Stomach smooth muscle (tissue), 2 donors: ENCODE results near the gene PODXL2.
"Not testable (repeated sequence)": the region's sequence is repeated elsewhere in the genome, so short reads cannot be mapped to it uniquely, and the experiment has no call there.

Experiments
- H3K27ac ChIP-seq: one replicate; pipeline ENCODE4 v1.7.0; 2013; ENCODE audit warnings: mild to moderate bottlenecking, low read length, inconsistent platforms
- H3K27me3 ChIP-seq, 2 donors: one replicate each; pipeline ENCODE4 v1.7.0; 2013; ENCODE audit warnings: low read length in 2 of 2; ENCODE audit not compliant: insufficient read depth in 2 of 2, control insufficient read depth in 1 of 2
- H3K36me3 ChIP-seq, 2 donors: one replicate each; pipeline ENCODE4 v1.7.0; 2013; ENCODE audit warnings: low read length in 2 of 2; ENCODE audit not compliant: control insufficient read depth in 2 of 2, insufficient read depth in 2 of 2
- H3K4me1 ChIP-seq: one replicate; pipeline ENCODE4 v1.7.0; 2013; ENCODE audit warnings: low read length; ENCODE audit not compliant: control insufficient read depth, insufficient read depth
- H3K4me3 ChIP-seq, 2 donors: one replicate each; pipeline ENCODE4 v1.7.0; 2013; ENCODE audit warnings: low read length in 2 of 2
- H3K9ac ChIP-seq, 2 donors: one replicate each; pipeline ENCODE4 v1.7.0; 2013; ENCODE audit warnings: low read length in 2 of 2, mild to moderate bottlenecking in 1 of 2
- H3K9me3 ChIP-seq, 2 donors: one replicate each; pipeline ENCODE4 v1.7.0; 2013; ENCODE audit warnings: low read length in 2 of 2; ENCODE audit not compliant: control insufficient read depth in 2 of 2
- donor health status: healthy.
- donor health status: Pancreatic carcinoma.

Gene PODXL2

GRCh38 chr3:127702151-127702578 lies 73.2 kb downstream of the PODXL2 start:
- Histone ChIP-seq H3K36me3 (peaks cover 0 to 4% of the 10 kb centered on the region in 2 donors), H3K4me3 (no peak overlapping the region), H3K27ac (no peak overlapping the region), H3K27me3 (no peaks in the 10 kb centered on the region), H3K9ac (peak overlapping the region in 1 of 2 donors; percentile 29), H3K9me3 (no peaks in the 10 kb centered on the region), H3K4me1 (peaks cover 64% of the 10 kb centered on the region)

- not testable (repeated sequence) for H3K27ac ChIP-seq, H3K9me3 ChIP-seq, H3K36me3 ChIP-seq, H3K27me3 ChIP-seq, H3K9ac ChIP-seq, H3K4me3 ChIP-seq
- H3K4me1 ChIP-seq: peaks cover 61% of the 10 kb centered on the region
Observed at GRCh38 chr3:127704840-127705239, 75.9 kb downstream of the PODXL2 start.

GRCh38 chr3:127706312-127706711 lies 77.3 kb downstream of the PODXL2 start:
- H3K27ac ChIP-seq: peak overlapping the region; percentile 75
- H3K36me3 ChIP-seq: peaks cover 0 to 4% of the 10 kb centered on the region in 2 donors
- no peak overlapping the region for H3K4me3 ChIP-seq
- no peak overlapping the region for H3K9ac ChIP-seq
- no peaks in the 10 kb centered on the region for H3K27me3 ChIP-seq
- peaks cover 64% of the 10 kb centered on the region for H3K4me1 ChIP-seq
- no peaks in the 10 kb centered on the region for H3K9me3 ChIP-seq

- H3K27ac ChIP-seq: peak overlapping the region; percentile 75
- peaks cover 0 to 4% of the 10 kb centered on the region in 2 donors for H3K36me3 ChIP-seq
- peaks cover 59% of the 10 kb centered on the region for H3K4me1 ChIP-seq
- no peak overlapping the region for H3K4me3 ChIP-seq
- H3K9ac ChIP-seq: no peak overlapping the region
- H3K27me3 ChIP-seq: no peaks in the 10 kb centered on the region
- H3K9me3 ChIP-seq: no peaks in the 10 kb centered on the region
Observed at GRCh38 chr3:127706785-127707351, 77.9 kb downstream of the PODXL2 start.

- peak overlapping the region; percentile 29 to 39 for H3K9ac ChIP-seq
- peak overlapping the region in 1 of 2 donors; percentile 44 for H3K4me3 ChIP-seq
- peak overlapping the region; percentile 75 for H3K27ac ChIP-seq
- no peaks in the 10 kb centered on the region for H3K27me3 ChIP-seq
- peaks cover 0 to 4% of the 10 kb centered on the region in 2 donors for H3K36me3 ChIP-seq
- H3K9me3 ChIP-seq: no peaks in the 10 kb centered on the region
- H3K4me1 ChIP-seq: peaks cover 60% of the 10 kb centered on the region
Observed at GRCh38 chr3:127707851-127708411, 78.9 kb downstream of the PODXL2 start.

GRCh38 chr3:127708837-127709236 lies 79.9 kb downstream of the PODXL2 start:
- Histone ChIP-seq H3K9ac (no peak overlapping the region), H3K4me3 (no peak overlapping the region), H3K36me3 (peaks cover 0 to 4% of the 10 kb centered on the region in 2 donors), H3K27ac (peak overlapping the region; percentile 75), H3K9me3 (no peaks in the 10 kb centered on the region), H3K27me3 (no peaks in the 10 kb centered on the region), H3K4me1 (peaks cover 61% of the 10 kb centered on the region)

GRCh38 chr3:127709320-127710060 lies 80.5 kb downstream of the PODXL2 start:
- no peaks in the 10 kb centered on the region for H3K9me3 ChIP-seq
- H3K9ac ChIP-seq: peak overlapping the region in 1 of 2 donors; percentile 36
- H3K27ac ChIP-seq: peak overlapping the region; percentile 75
- H3K4me3 ChIP-seq: no peak overlapping the region
- H3K27me3 ChIP-seq: no peaks in the 10 kb centered on the region
- H3K36me3 ChIP-seq: peaks cover 0 to 4% of the 10 kb centered on the region in 2 donors
- peaks cover 61% of the 10 kb centered on the region for H3K4me1 ChIP-seq

- H3K27me3 ChIP-seq: no peaks in the 10 kb centered on the region
- H3K27ac ChIP-seq: peak overlapping the region; percentile 75
- H3K9me3 ChIP-seq: no peaks in the 10 kb centered on the region
- no peak overlapping the region for H3K9ac ChIP-seq
- H3K4me3 ChIP-seq: peak overlapping the region in 1 of 2 donors; percentile 44
- H3K36me3 ChIP-seq: peaks cover 2 to 4% of the 10 kb centered on the region in 2 donors
- H3K4me1 ChIP-seq: peaks cover 64% of the 10 kb centered on the region
Observed at GRCh38 chr3:127710155-127710941, 81.4 kb downstream of the PODXL2 start.

- no peaks in the 10 kb centered on the region for H3K27me3 ChIP-seq
- peak overlapping the region in 1 of 2 donors; percentile 44 for H3K4me3 ChIP-seq
- no peak overlapping the region for H3K9ac ChIP-seq
- H3K27ac ChIP-seq: peak overlapping the region; percentile 75
- no peaks in the 10 kb centered on the region for H3K9me3 ChIP-seq
- peaks cover 0 to 2% of the 10 kb centered on the region in 2 donors for H3K36me3 ChIP-seq
- peaks cover 61% of the 10 kb centered on the region for H3K4me1 ChIP-seq
Observed at GRCh38 chr3:127711021-127711695, 82.2 kb downstream of the PODXL2 start.

GRCh38 chr3:127711896-127712295 lies 82.9 kb downstream of the PODXL2 start:
- Histone ChIP-seq H3K9me3 (no peaks in the 10 kb centered on the region), H3K4me1 (peaks cover 58% of the 10 kb centered on the region), H3K4me3 (no peak overlapping the region), H3K27ac (no peak overlapping the region), H3K9ac (no peak overlapping the region), H3K27me3 (no peaks in the 10 kb centered on the region), H3K36me3 (peaks cover 0 to 4% of the 10 kb centered on the region in 2 donors)
